CD4-positive, alpha-beta T cell (primary cell): ENCODE measurements around the gene KIF5C. TPM values are rescaled to one million over a fixed set of nuclear protein-coding genes. Genes with fewer than 3 reads are reported as not detected.

Source experiments
- ATAC-seq: fragments of 200-7000 bp; cut with Tn5 transposase; one replicate; pipeline ENCODE4 v1.10.0; 2022; ENCODE audit warnings: mild to moderate bottlenecking; ENCODE audit not compliant: poor library complexity
- CTCF ChIA-PET: fragments of 350-600 bp; sonication (Branson Sonifier 250); formaldehyde crosslinking; loops from one replicate; lab custom pipeline; 2021; ENCODE audit warnings: antibody characterized with exemption, inconsistent platforms; lab: Charles Lee
- POLR2A ChIA-PET: fragments of 350-600 bp; sonication (Branson Sonifier 250); formaldehyde crosslinking; loops from one replicate; lab custom pipeline; 2021; ENCODE audit warnings: antibody characterized with exemption, inconsistent platforms; lab: Charles Lee
- DNase-seq, 14 experiments: peaks; one replicate each; pipeline ENCODE4 v3.0.0-alpha.2; 2013 to 2020; ENCODE audit warnings: mixed read lengths in 2 of 14
- H3K27ac ChIP-seq, 2 donors: one replicate each; pipeline versions ENCODE4 v1.5.1 to v1.7.0; 2013; ENCODE audit warnings: low read length in 2 of 2, low read depth in 1 of 2, mild to moderate bottlenecking in 1 of 2
- H3K27me3 ChIP-seq, 2 experiments: 1 replicate in 1 of 2; 2 replicates in 1 of 2; pipeline versions ENCODE4 v1.6.1 to v1.7.0; 2013; ENCODE audit warnings: low read length in 2 of 2, control low read depth in 1 of 2, mild to moderate bottlenecking in 1 of 2, moderate library complexity in 1 of 2; ENCODE audit not compliant: insufficient read depth in 2 of 2, control insufficient read depth in 1 of 2
- H3K36me3 ChIP-seq: one replicate; pipeline ENCODE4 v1.6.1; 2013; ENCODE audit warnings: low read length, control low read depth; ENCODE audit not compliant: insufficient read depth
- H3K4me1 ChIP-seq: one replicate; pipeline ENCODE4 v1.6.1; 2013; ENCODE audit warnings: low read length, control low read depth; ENCODE audit not compliant: insufficient read depth
- H3K4me3 ChIP-seq: one replicate; pipeline ENCODE4 v1.5.1; 2013; ENCODE audit warnings: mild to moderate bottlenecking, low read length, moderate library complexity
- H3K9me3 ChIP-seq, 2 experiments: 1 replicate in 1 of 2; 2 replicates in 1 of 2; pipeline versions ENCODE4 v1.6.1 to v1.7.0; 2013; ENCODE audit warnings: low read length in 2 of 2, mild to moderate bottlenecking in 2 of 2, control low read depth in 1 of 2, moderate library complexity in 1 of 2; ENCODE audit not compliant: control insufficient read depth in 1 of 2, insufficient read depth in 1 of 2
- H3K27ac Mint-ChIP-seq: one replicate; pipeline ENCODE4 v1.8.0; 2020; ENCODE audit warnings: mixed read lengths
- H3K27me3 Mint-ChIP-seq: one replicate; pipeline ENCODE4 v1.8.0; 2021; ENCODE audit warnings: mixed read lengths
- H3K36me3 Mint-ChIP-seq: one replicate; pipeline ENCODE4 v1.8.0; 2021; ENCODE audit warnings: low read depth, mixed read lengths
- H3K4me1 Mint-ChIP-seq: one replicate; pipeline ENCODE4 v1.8.0; 2021; ENCODE audit warnings: low read depth, mixed read lengths
- H3K4me3 Mint-ChIP-seq: one replicate; pipeline ENCODE4 v1.8.0; 2020; ENCODE audit warnings: mild to moderate bottlenecking, mixed read lengths
- H3K9me3 Mint-ChIP-seq: one replicate; pipeline ENCODE4 v1.8.0; 2020; ENCODE audit warnings: mixed read lengths
- intact Hi-C, 2 experiments: fragments of 100-400 bp; cut with DNase I in 1 of 2; cut with micrococcal nuclease in 1 of 2; formaldehyde crosslinking; loops; one replicate each; pipeline versions ENCODE4 v1.15.1 to v1.9.0; 2023 to 2025; cut with DNase I, micrococcal nuclease
- total RNA-seq, 174 experiments: library from RNA in 2 of 174; stranded (reverse) in 2 of 174; gene quantifications; one replicate each; pipeline ENCODE4 v1.2.3 and lab custom pipeline; 2021 to 2026
- TF ChIP-seq, protein P1 (sequence below): fragments of 200-600 bp; IDR thresholded peaks from one replicate; pipeline ENCODE4 v1.8.0; 2022; ENCODE audit warnings: antibody characterized with exemption, mild to moderate bottlenecking

Gene KIF5C
- total RNA-seq, 2 experiments from 2014 or later: 7.3 to 8.1 TPM

DNA sequence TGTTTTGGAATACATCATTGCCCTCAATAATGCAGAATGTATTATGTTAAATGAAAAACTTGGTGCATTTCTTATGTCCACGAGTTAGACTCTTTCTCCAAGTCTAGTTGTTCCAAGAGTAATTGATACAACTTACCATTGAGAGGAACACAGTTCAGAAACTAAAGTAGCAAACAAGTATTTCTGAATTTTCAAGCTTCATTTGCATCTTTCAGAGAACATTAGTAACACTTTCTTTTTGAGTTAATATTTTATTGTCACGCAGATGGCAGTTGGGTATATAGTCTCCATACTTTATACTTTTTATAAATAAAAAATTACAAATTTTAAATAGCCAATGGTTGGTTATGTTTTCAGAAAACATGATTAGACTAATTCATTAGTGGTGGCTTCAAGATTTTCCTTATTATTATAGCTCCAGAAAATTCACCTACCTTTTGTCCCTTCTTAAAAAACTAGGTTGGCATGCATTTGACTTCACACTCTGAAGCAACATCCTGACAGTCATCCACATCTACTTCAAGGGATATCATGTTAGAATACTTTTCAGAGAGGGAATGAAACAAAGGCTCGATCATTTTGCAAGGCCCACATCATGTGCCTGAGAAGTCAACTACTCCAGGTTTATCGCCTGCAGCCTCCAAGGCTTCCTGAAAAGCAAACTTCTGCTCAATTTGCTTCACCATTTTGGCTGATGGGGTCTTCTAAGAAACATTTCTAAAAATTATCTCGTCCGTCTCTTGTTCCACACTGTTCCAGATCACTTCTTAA, 193.4 kb downstream of the KIF5C start:
- H3K27ac ChIP-seq: no peak overlapping the region
- DNase-seq (no peak), ATAC-seq (no peak)
- no peaks in the 10 kb centered on the region for H3K9me3 Mint-ChIP-seq
- H3K36me3 ChIP-seq: no peaks in the 10 kb centered on the region
- peaks cover 9% of the 10 kb centered on the region for H3K4me1 ChIP-seq
- ChIA-PET CTCF (no interaction called here), POLR2A (no interaction called here)
- no peak overlapping the region for H3K4me3 Mint-ChIP-seq
- peaks cover 18% of the 10 kb centered on the region for H3K27me3 Mint-ChIP-seq
- H3K4me3 ChIP-seq: no peak overlapping the region
- H3K27me3 ChIP-seq: no peaks in the 10 kb centered on the region
- no peaks in the 10 kb centered on the region for H3K36me3 Mint-ChIP-seq
- intact Hi-C loops: no loop called here
- peaks cover 17% of the 10 kb centered on the region for H3K4me1 Mint-ChIP-seq
- H3K27ac Mint-ChIP-seq: no peak overlapping the region
- no peaks in the 10 kb centered on the region for H3K9me3 ChIP-seq
- TF ChIP-seq, protein P1, sequence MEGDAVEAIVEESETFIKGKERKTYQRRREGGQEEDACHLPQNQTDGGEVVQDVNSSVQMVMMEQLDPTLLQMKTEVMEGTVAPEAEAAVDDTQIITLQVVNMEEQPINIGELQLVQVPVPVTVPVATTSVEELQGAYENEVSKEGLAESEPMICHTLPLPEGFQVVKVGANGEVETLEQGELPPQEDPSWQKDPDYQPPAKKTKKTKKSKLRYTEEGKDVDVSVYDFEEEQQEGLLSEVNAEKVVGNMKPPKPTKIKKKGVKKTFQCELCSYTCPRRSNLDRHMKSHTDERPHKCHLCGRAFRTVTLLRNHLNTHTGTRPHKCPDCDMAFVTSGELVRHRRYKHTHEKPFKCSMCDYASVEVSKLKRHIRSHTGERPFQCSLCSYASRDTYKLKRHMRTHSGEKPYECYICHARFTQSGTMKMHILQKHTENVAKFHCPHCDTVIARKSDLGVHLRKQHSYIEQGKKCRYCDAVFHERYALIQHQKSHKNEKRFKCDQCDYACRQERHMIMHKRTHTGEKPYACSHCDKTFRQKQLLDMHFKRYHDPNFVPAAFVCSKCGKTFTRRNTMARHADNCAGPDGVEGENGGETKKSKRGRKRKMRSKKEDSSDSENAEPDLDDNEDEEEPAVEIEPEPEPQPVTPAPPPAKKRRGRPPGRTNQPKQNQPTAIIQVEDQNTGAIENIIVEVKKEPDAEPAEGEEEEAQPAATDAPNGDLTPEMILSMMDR: no peak

DNA sequence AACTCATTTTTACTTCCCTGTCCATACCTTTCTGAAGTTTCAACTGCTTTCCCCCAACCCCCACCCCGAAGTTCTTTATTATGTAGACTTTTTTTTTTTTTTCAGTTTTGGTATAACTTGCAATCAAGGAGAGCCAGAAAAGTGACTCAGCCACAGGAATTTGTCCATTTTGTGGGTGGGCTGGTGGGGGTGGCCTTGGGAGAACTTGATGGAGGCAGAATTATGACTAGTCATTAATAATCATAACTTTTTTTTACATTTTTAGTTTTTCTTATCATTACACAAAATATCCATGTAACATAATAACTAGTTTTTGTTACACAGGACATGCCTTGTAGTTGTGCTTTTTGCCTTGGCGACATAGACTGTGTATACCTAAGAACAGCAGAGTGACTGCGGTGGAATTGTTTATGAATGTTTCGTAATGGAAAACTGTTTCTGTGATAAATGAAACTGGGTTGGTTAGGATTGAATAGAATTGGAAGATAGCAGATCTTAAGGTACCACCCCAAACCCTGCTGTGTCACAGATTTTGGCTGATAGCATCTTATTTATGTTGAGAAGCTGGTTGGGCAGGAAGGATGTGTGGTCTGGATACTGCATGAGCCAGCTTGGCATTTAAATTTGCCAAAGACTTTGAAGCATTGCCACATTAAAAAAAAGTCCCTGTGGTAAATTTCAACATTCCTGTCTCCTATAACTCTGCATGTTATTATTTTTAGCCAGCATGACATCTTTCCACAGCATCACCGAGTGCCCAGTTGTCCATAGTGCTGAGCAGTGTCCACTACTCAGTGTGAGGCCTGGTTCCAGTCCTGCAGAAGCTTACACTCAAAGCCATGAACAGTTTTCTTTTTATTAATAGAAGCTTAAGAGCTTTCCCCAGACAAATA, 194.2 kb downstream of the KIF5C start:
- POLR2A ChIA-PET: interaction anchor here (0.6 kb wide), 1 partner anchor 1027 kb away, joined by 3 read pairs; no protein-coding TSS in a partner anchor
- peak; percentile 87 for ATAC-seq
- intact Hi-C loops: no loop called here
- Histone ChIP-seq H3K27me3 (no peaks in the 10 kb centered on the region), H3K27ac (no peak overlapping the region), H3K4me3 (no peak overlapping the region), H3K36me3 (no peaks in the 10 kb centered on the region), H3K4me1 (peaks cover 9% of the 10 kb centered on the region), H3K9me3 (no peaks in the 10 kb centered on the region)
- peak in 7 of 14 experiments; percentile 1 to 67 (median 19) for DNase-seq
- CTCF ChIA-PET: no interaction called here
- H3K27ac Mint-ChIP-seq: peak overlapping the region; percentile 1
- no peaks in the 10 kb centered on the region for H3K36me3 Mint-ChIP-seq
- H3K27me3 Mint-ChIP-seq: peaks cover 21% of the 10 kb centered on the region
- H3K4me3 Mint-ChIP-seq: no peak overlapping the region
- TF ChIP-seq, protein P1: no peak
- no peaks in the 10 kb centered on the region for H3K9me3 Mint-ChIP-seq
- peaks cover 17% of the 10 kb centered on the region for H3K4me1 Mint-ChIP-seq

DNA sequence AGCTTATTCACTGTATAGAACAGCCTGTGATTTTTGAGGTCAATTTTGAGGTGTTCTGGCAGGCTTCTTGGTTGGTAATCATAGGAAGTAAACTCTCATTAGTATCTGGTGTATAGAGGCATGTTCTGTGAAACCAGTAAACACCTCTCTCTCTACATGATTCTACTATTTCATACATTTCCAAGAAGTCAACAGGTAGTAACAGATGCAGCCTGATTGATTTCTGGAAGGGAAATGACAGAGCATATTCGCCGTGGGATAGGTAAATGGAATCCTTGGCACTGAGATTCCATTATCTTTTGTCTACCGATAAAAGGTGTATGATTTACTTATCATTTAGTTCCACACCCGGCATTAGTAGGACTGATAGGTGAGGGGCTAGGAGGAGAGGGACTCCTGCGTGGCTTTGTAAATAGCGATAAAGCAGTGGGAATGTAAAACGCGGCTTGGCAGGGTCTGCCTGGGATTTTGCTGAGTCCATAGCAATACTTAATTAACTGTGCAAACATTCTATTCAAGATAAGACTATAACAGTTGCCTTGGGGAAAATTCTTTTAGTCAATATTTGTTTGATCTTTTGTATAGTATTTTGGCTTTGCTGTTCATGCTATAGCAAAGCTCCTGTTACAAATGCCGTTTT, 195.8 kb downstream of the KIF5C start:
- DNase-seq (no peak), ATAC-seq (no peak)
- H3K36me3 ChIP-seq: no peaks in the 10 kb centered on the region
- Mint-ChIP-seq H3K27me3 (peaks cover 24% of the 10 kb centered on the region), H3K4me3 (no peak overlapping the region), H3K27ac (no peak overlapping the region), H3K4me1 (peaks cover 17% of the 10 kb centered on the region), H3K36me3 (no peaks in the 10 kb centered on the region), H3K9me3 (no peaks in the 10 kb centered on the region)
- intact Hi-C loops: no loop called here
- H3K4me3 ChIP-seq: no peak overlapping the region
- CTCF ChIA-PET: interaction anchor here (0.6 kb wide), 1 partner anchor 10 kb away, joined by 3 read pairs; no protein-coding TSS in a partner anchor
- TF ChIP-seq, protein P1: no peak
- H3K4me1 ChIP-seq: peaks cover 9% of the 10 kb centered on the region
- H3K27me3 ChIP-seq: no peaks in the 10 kb centered on the region
- POLR2A ChIA-PET: interaction anchor here (0.6 kb wide), 1 partner anchor 8 kb away, joined by 3 read pairs; no protein-coding TSS in a partner anchor
- no peak overlapping the region for H3K27ac ChIP-seq
- no peaks in the 10 kb centered on the region for H3K9me3 ChIP-seq
